H9 (cell line): Measurements from ENCODE around the gene PPP3CA. TPM values are rescaled to one million over a fixed set of nuclear protein-coding genes. Genes with fewer than 3 reads are reported as not detected.

ENCODE experiments used
- DNase-seq: peaks from one replicate; pipeline ENCODE4 v3.0.0-alpha.2; 2017
- H2AFZ ChIP-seq: one replicate; pipeline ENCODE4 v1.6.1; 2013; ENCODE audit warnings: mild to moderate bottlenecking, low read length, control low read depth, moderate library complexity
- H2AK5ac ChIP-seq: 2 replicates; pipeline ENCODE4 v1.6.1; 2013; ENCODE audit warnings: low read length, control low read depth, mixed read lengths; ENCODE audit not compliant: insufficient read length
- H2BK120ac ChIP-seq: one replicate; pipeline ENCODE4 v1.6.1; 2013; ENCODE audit warnings: low read depth, mild to moderate bottlenecking, low read length, control low read depth, inconsistent platforms; ENCODE audit not compliant: poor library complexity, severe bottlenecking
- H2BK12ac ChIP-seq: 2 replicates; pipeline ENCODE4 v1.6.1; 2013; ENCODE audit warnings: low read length, control low read depth, mixed read lengths, low read depth; ENCODE audit not compliant: insufficient read length
- H2BK15ac ChIP-seq: 2 replicates; pipeline ENCODE4 v1.6.1; 2013; ENCODE audit warnings: low read depth, low read length, control low read depth
- H2BK20ac ChIP-seq: one replicate; pipeline ENCODE4 v1.6.1; 2013; ENCODE audit warnings: low read depth, mild to moderate bottlenecking, low read length, control low read depth, inconsistent platforms; ENCODE audit not compliant: poor library complexity, severe bottlenecking
- H2BK5ac ChIP-seq: 2 replicates; pipeline ENCODE4 v1.6.1; 2013; ENCODE audit warnings: low read length, control low read depth, mixed read lengths; ENCODE audit not compliant: insufficient read length
- H3K14ac ChIP-seq: 2 replicates; pipeline ENCODE4 v1.6.1; 2013; ENCODE audit warnings: low read length, control low read depth; ENCODE audit not compliant: insufficient read depth
- H3K18ac ChIP-seq: 2 replicates; pipeline ENCODE4 v1.6.1; 2013; ENCODE audit warnings: low read depth, mild to moderate bottlenecking, mixed read lengths, low read length, control low read depth; ENCODE audit not compliant: insufficient read length
- H3K23ac ChIP-seq: 2 replicates; pipeline ENCODE4 v1.6.1; 2013; ENCODE audit warnings: low read length, control low read depth, mixed read lengths, low read depth; ENCODE audit not compliant: insufficient read length
- H3K23me2 ChIP-seq: 2 replicates; pipeline ENCODE4 v1.6.1; 2013; ENCODE audit warnings: low read depth, mild to moderate bottlenecking, mixed read lengths, low read length, control low read depth; ENCODE audit not compliant: insufficient read length, poor library complexity, severe bottlenecking
- H3K27ac ChIP-seq: 2 replicates; pipeline ENCODE4 v1.5.1; 2013; ENCODE audit warnings: low read length, control low read depth, mixed read lengths, low read depth; ENCODE audit not compliant: insufficient read length
- H3K27me3 ChIP-seq: 2 replicates; pipeline ENCODE4 v1.6.1; 2013; ENCODE audit warnings: low read length, control low read depth, inconsistent platforms; ENCODE audit not compliant: insufficient read depth
- H3K4ac ChIP-seq: 2 replicates; pipeline ENCODE4 v1.6.1; 2013; ENCODE audit warnings: low read depth, mild to moderate bottlenecking, control low read depth, inconsistent platforms, low read length, moderate library complexity
- H3K4me1 ChIP-seq: 2 replicates; pipeline ENCODE4 v1.6.1; 2013; ENCODE audit warnings: low read length, control low read depth, inconsistent platforms; ENCODE audit not compliant: insufficient read depth
- H3K4me2 ChIP-seq: 2 replicates; pipeline ENCODE4 v1.6.1; 2013; ENCODE audit warnings: low read length, control low read depth, mixed read lengths; ENCODE audit not compliant: insufficient read length, insufficient read depth
- H3K56ac ChIP-seq: 2 replicates; pipeline ENCODE4 v1.6.1; 2013; ENCODE audit warnings: low read depth, mild to moderate bottlenecking, mixed read lengths, low read length, control low read depth; ENCODE audit not compliant: insufficient read length
- H3K79me1 ChIP-seq: 2 replicates; pipeline ENCODE4 v1.6.1; 2013; ENCODE audit warnings: low read depth, mild to moderate bottlenecking, moderate library complexity, low read length, control low read depth, inconsistent platforms; ENCODE audit not compliant: insufficient read depth, poor library complexity, severe bottlenecking
- H3K79me2 ChIP-seq: 2 replicates; pipeline ENCODE4 v1.6.1; 2013; ENCODE audit warnings: low read length, control low read depth, inconsistent platforms; ENCODE audit not compliant: insufficient read depth
- H3K9ac ChIP-seq: 2 replicates; pipeline ENCODE4 v1.6.1; 2013; ENCODE audit warnings: low read length, control low read depth, mixed read lengths; ENCODE audit not compliant: insufficient read length; ENCODE audit errors: extremely low read depth
- H3K9me3 ChIP-seq: one replicate; pipeline ENCODE4 v1.6.1; 2013; ENCODE audit warnings: low read depth, low read length, inconsistent platforms; ENCODE audit not compliant: control insufficient read depth
- H3T11ph ChIP-seq: one replicate; pipeline ENCODE4 v1.6.1; 2013; ENCODE audit warnings: mild to moderate bottlenecking, low read length, control low read depth, inconsistent platforms
- H4K20me1 ChIP-seq: one replicate; pipeline ENCODE4 v1.6.1; 2013; ENCODE audit not compliant: control insufficient read depth, insufficient read length, insufficient read depth
- H4K5ac ChIP-seq: 2 replicates; pipeline ENCODE4 v1.6.1; 2013; ENCODE audit warnings: low read depth, mild to moderate bottlenecking, mixed read lengths, low read length, control low read depth; ENCODE audit not compliant: insufficient read length
- H4K8ac ChIP-seq: replicated peaks from 2 replicates; pipeline ENCODE4 v1.6.1; 2013; ENCODE audit warnings: low read length, control low read depth, mixed read lengths, low read depth; ENCODE audit not compliant: insufficient read length
- H4K91ac ChIP-seq: 2 replicates; pipeline ENCODE4 v1.6.1; 2013; ENCODE audit warnings: low read depth, mild to moderate bottlenecking, moderate library complexity, mixed read lengths, low read length, control low read depth; ENCODE audit not compliant: insufficient read length
- H3K27ac Mint-ChIP-seq, 3 experiments: 2 replicates in 2 of 3; 3 replicates in 1 of 3; pipeline ENCODE4 v1.8.0; 2020 to 2021; ENCODE audit warnings: mixed read lengths in 3 of 3, mild to moderate bottlenecking in 1 of 3, moderate library complexity in 1 of 3
- H3K27me3 Mint-ChIP-seq: 2 replicates; pipeline ENCODE4 v1.8.0; 2021; ENCODE audit warnings: low read depth, mild to moderate bottlenecking, moderate library complexity, mixed read lengths
- H3K36me3 Mint-ChIP-seq, 3 experiments: 2 replicates in 2 of 3; 3 replicates in 1 of 3; pipeline ENCODE4 v1.8.0; 2020 to 2021; ENCODE audit warnings: low read depth in 3 of 3, mixed read lengths in 3 of 3; ENCODE audit not compliant: insufficient read depth in 1 of 3
- H3K4me1 Mint-ChIP-seq, 2 experiments: 2 replicates each; pipeline ENCODE4 v1.8.0; 2020; ENCODE audit warnings: mixed read lengths in 2 of 2
- H3K4me3 Mint-ChIP-seq, 2 experiments: 2 replicates in 1 of 2; 3 replicates in 1 of 2; pipeline ENCODE4 v1.8.0; 2020 to 2021; ENCODE audit warnings: mild to moderate bottlenecking in 2 of 2, mixed read lengths in 2 of 2, moderate library complexity in 1 of 2
- H3K9me3 Mint-ChIP-seq, 2 experiments: 2 replicates in 1 of 2; 3 replicates in 1 of 2; pipeline ENCODE4 v1.8.0; 2020; ENCODE audit warnings: mild to moderate bottlenecking in 2 of 2, mixed read lengths in 2 of 2, moderate library complexity in 1 of 2
- CTCF ChIP-seq: fragments of 200-600 bp; sonication (generic); conservative IDR thresholded peaks from 3 replicates; pipeline ENCODE4 v1.8.0; 2021; ENCODE audit warnings: antibody characterized with exemption, mild to moderate bottlenecking
- WGBS: extraction: QIAGEN DNeasy Blood & Tissue Kit; methylation state at CpG from one replicate; pipeline ENCODE4 v1.1.7; 2013; ENCODE audit warnings: missing lambda C conversion rate, low lambda C conversion rate, mixed read lengths; ENCODE audit not compliant: insufficient read length; ENCODE audit errors: extremely low coverage; 5-methylcytosine and 5-hydroxymethylcytosine counted together
- total RNA-seq: library from RNA; stranded (reverse); gene quantifications from 2 replicates; pipeline ENCODE4 v1.2.1, GENCODE V29; 2021

The PPP3CA gene
- total RNA-seq, 1 experiment from 2014 or later: 16.8 TPM

GRCh38 chr4:101142259-101142658 lies 205.1 kb downstream of the PPP3CA start:
- Histone ChIP-seq H3T11ph (no peak overlapping the region), H4K8ac (no peak overlapping the region), H2AK5ac (no peak overlapping the region), H2BK5ac (no peak overlapping the region), H3K56ac (no peak overlapping the region), H2BK120ac (no peak overlapping the region), H3K4me2 (no peak overlapping the region), H3K23ac (no peak overlapping the region), H2BK12ac (no peak overlapping the region), H3K4ac (no peak overlapping the region), H3K27ac (no peak overlapping the region), H3K23me2 (no peaks in the 10 kb centered on the region), H2BK20ac (no peak overlapping the region), H4K20me1 (no peaks in the 10 kb centered on the region), H3K18ac (no peak overlapping the region), H3K79me1 (no peaks in the 10 kb centered on the region), H4K5ac (no peak overlapping the region), H3K79me2 (no peaks in the 10 kb centered on the region), H2BK15ac (no peak overlapping the region), H3K14ac (no peak overlapping the region), H3K9me3 (no peaks in the 10 kb centered on the region), H3K27me3 (no peaks in the 10 kb centered on the region), H2AFZ (no peak overlapping the region), H4K91ac (no peak overlapping the region), H3K9ac (no peak overlapping the region), H3K4me1 (no peaks in the 10 kb centered on the region; the same call in 1 of the 2 replicates)
- peak overlapping the region in 1 of 3 experiments; percentile 91; a peak in 1 of 7 replicates for H3K27ac Mint-ChIP-seq
- WGBS: no CpG with 5 or more reads among the region's 4 CpGs
- H3K36me3 Mint-ChIP-seq: no peaks in the 10 kb centered on the region
- H3K27me3 Mint-ChIP-seq: no peaks in the 10 kb centered on the region
- no peaks in the 10 kb centered on the region for H3K9me3 Mint-ChIP-seq
- H3K4me3 Mint-ChIP-seq: no peak overlapping the region
- H3K4me1 Mint-ChIP-seq: peaks cover 5 to 9% of the 10 kb centered on the region in 2 experiments; a peak in 2 of 4 replicates
- no peak for DNase-seq
- TF ChIP-seq CTCF: no peak
